ENCODE measurements around the gene PARP16.

PARP16 gene

GRCh38 chr15:65263313-65263712, 23.4 kb downstream of the PARP16 start:
- ChIA-PET POLR2A (no interaction called here), CTCF (interaction anchor here (0.6 to 1.9 kb wide), 2 partner anchors 8 to 55 kb away, joined by 3 to 7 read pairs; no protein-coding TSS in a partner anchor)
- Histone ChIP-seq H3K27ac (ENCODE audit: extremely low read depth, low read depth, low read length) (no peak overlapping the region), H3K4me1 (ENCODE audit: control insufficient read depth, insufficient read depth, low read length) (no peaks in the 10 kb centered on the region), H3K36me3 (ENCODE audit: control insufficient read depth in 2 of 2, insufficient read depth in 1 of 2, low read length in 2 of 2) (peaks cover 12 to 50% of the 10 kb centered on the region in 2 experiments), H3K9me3 (ENCODE audit: control insufficient read depth, insufficient read depth, low read depth, low read length) (no peaks in the 10 kb centered on the region), H3K4me3 (ENCODE audit: low read depth, low read length) (no peak overlapping the region)
- TF ChIP-seq KLF1 (tag by site-specific recombination; IDR thresholded peaks at IDR 0.05) (no peak), ZNF211 (tag by site-specific recombination; IDR thresholded peaks at IDR 0.05; ENCODE audit: low read depth) (no peak), ZNF521 (tag by site-specific recombination; IDR thresholded peaks at IDR 0.05) (no peak), ZNF571 (tag by site-specific recombination; IDR thresholded peaks at IDR 0.05) (no peak), ZBTB21 (tag by site-specific recombination; IDR thresholded peaks at IDR 0.05) (no peak), ZNF449 (tag by site-specific recombination; IDR thresholded peaks at IDR 0.05) (no peak), ZNF202 (tag by site-specific recombination; IDR thresholded peaks at IDR 0.05; ENCODE audit: borderline replicate concordance) (no peak), PRDM2 (tag by site-specific recombination; IDR thresholded peaks at IDR 0.05; ENCODE audit: borderline replicate concordance) (no peak), ZNF37A (tag by site-specific recombination; IDR thresholded peaks at IDR 0.05) (no peak), ZNF664 (tag by site-specific recombination; IDR thresholded peaks at IDR 0.05) (no peak), ZBTB6 (tag by site-specific recombination; IDR thresholded peaks at IDR 0.05) (no peak), ZNF544 (tag by site-specific recombination; IDR thresholded peaks at IDR 0.05) (no peak), MEIS1 (CRISPR knock-in tag; IDR thresholded peaks at IDR 0.05; ENCODE audit: borderline replicate concordance) (no peak), OVOL3 (tag by site-specific recombination; IDR thresholded peaks at IDR 0.05) (no peak)

- ChIA-PET POLR2A (no interaction called here), CTCF (interaction anchor here (1.6 kb wide), 1 partner anchor 10 kb away, joined by 5 read pairs; no protein-coding TSS in a partner anchor)
- H3K27ac ChIP-seq (ENCODE audit: extremely low read depth, low read depth, low read length), result no peak overlapping the region
- H3K4me1 ChIP-seq (ENCODE audit: control insufficient read depth, insufficient read depth, low read length), result no peaks in the 10 kb centered on the region
- peaks cover 18 to 49% of the 10 kb centered on the region in 2 experiments for H3K36me3 ChIP-seq (ENCODE audit: control insufficient read depth in 2 of 2, insufficient read depth in 1 of 2, low read length in 2 of 2)
- no peaks in the 10 kb centered on the region for H3K9me3 ChIP-seq (ENCODE audit: control insufficient read depth, insufficient read depth, low read depth, low read length)
- H3K4me3 ChIP-seq (ENCODE audit: low read depth, low read length), result no peak overlapping the region
- TF ChIP-seq ZNF146 (tag by site-specific recombination; IDR thresholded peaks at IDR 0.05) (no peak), ZNF660 (tag by site-specific recombination; IDR thresholded peaks at IDR 0.05) (no peak), ZNF24 (tag by site-specific recombination; IDR thresholded peaks at IDR 0.05) (no peak), ZNF248 (tag by site-specific recombination; IDR thresholded peaks at IDR 0.05) (no peak), ZNF837 (tag by site-specific recombination; IDR thresholded peaks at IDR 0.05) (no peak), PRDM1 (tag by site-specific recombination; IDR thresholded peaks at IDR 0.05) (no peak), ZNF280D (tag by site-specific recombination; IDR thresholded peaks at IDR 0.05) (no peak)
Observed at GRCh38 chr15:65260968-65261367, 25.7 kb downstream of the PARP16 start.
